GM21576 (cell line): ENCODE results near the gene ACVR1.

Experiments used
- ATAC-seq: cut with Tn5 transposase; IDR thresholded peaks from one replicate; pipeline ENCODE4 v1.9.1; 2021; ENCODE audit warnings: mild to moderate bottlenecking, moderate library complexity; ENCODE audit not compliant: unreplicated experiment

Gene ACVR1

DNA sequence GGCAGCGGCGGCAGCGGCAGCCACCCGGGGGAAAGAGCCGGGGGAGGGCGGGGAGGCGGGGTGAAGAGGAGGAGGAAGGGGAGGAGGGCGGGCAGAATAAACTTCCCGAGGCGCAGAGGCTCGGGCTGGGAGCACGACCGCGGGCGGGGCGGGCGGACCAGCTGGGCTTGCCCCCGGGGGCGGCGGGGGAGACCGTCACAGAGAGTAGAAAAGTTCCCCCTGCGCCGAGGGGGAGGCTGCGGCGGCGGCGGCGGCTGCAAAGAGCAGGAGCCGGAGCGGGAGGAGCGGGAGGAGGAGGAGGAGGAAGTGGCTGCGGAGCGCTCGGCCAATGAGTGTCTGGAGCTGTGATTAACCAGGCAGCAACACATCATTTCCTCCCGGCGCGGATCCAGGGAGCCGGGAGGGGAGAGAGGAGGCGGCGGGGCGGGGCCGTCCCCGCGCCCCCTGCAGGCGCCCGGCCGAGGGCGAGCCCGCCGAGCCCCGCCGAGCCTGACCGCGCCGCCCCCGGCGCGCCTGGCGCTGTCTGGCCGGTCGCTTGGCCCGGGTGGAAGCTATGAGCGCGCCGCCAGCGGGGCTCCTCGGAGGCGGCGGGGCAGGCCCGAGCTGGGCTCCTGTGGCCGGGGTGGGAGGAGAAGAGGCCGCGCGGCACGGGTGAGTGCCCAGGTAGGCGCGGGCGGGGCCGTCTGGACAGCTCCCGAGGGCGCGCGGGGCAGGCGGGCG, at the start of gene ACVR1:
Gene ACVR1, minus strand, starts transcription at position 265 of the 720 bp plus-strand sequence. CDS start 76,837 bp downstream, outside the sequence.
- peak; percentile 81 for ATAC-seq

DNA sequence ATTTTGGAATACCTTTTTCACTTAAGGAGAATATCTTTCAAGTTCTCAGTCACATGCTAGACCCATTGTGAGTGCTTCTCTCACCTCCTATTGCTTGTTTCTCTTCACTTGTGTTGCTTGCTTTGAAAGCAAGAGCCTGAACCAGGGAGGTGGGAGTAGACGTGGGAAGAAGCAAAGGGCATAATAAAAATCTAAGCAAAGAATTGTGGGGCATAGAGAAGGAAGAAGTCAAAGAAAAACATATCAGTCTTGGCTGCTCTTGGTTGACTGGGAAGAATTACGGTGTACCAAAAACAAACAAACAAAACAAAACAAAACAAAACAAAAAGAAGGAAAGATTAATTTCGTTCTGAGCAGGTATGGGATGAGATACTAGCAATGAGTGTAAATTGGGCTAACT, 48.9 kb upstream of the ACVR1 start:
- ATAC-seq, result no peak

DNA sequence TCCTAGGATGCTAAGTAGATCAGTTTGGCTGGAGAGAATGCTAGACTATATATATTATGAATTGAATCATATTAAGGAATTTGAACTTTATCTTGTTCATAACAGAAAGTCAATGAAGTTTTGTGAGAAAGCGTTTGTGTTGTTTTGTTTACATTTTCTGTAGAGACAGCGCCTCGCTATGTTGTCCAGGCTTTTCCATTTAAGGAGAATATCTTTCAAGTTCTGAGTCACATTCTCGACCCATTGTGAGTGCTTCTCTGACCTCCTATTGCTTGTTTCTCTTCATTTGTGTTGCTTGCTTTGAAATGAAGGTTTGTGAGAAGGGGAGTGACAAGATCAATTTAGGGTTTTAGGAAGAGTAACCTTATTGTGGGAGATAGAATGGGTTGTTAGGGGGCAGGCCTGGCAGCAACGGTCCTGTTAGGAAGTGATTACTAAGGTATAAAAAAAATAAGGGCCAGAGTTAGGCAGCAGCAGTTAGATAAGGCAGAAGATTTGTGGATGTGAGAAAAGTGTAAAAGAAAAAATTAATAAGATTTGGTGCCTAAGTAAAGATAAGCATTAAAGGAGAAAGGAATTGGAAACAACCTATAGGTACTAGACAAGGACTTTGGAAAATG, 47.6 kb upstream of the ACVR1 start:
- ATAC-seq, result no peak

DNA sequence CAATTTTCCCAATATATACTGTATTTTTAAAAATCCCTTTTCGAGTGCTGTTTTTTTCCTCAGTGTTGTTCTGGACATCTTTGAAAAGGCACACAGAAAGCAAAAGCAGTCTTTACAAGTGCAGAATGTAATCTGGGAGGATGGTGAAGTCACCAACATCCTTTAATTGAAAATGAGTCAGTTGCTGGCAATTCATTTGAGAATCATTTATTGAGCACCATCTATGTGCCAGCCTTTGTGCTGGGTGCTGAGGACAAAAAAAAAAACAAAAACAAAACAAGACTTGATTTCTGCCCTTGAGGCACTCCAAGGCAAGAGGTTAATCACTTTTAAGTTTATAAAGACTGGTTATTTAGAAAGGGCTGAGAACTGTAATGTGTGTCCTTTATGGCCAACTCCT, 46.7 kb upstream of the ACVR1 start:
- no peak for ATAC-seq

DNA sequence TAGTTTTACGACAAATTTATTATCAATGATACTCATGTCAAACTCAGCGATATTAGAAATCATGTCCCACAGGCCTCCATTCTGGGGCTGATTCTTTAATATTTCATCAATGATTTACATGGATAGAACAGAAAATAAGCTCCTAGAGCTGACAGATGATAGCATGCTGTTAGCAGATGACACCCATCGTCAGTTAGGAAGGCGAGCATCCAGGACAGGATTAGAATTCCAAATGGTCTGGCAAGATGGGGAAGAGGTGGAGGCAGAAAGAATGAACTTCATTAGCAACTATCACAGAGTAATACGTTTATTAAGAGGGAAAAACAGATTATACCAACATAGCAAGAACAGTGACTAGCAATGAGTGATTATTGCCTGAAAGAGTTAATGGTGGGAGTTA, 46.2 kb upstream of the ACVR1 start:
- no peak for ATAC-seq

DNA sequence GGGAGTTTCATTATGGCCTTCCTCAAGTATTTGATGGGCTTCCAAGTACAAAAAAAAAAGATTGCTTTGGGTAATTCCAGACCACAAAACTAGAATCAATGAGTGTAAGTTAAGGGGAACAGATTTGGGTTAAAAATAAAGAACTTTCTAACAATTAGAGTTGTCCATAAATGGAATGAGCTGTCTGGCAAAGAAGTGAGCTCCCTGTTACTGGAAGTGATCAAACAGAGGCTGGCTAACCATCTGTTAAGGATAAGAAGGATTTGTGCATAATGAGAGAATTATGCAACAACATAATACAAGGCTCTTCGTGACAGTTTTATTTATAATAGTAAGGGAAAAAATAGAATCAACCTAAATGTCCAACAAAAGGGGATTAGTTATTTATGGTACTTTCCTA, 44.6 kb upstream of the ACVR1 start:
- no peak for ATAC-seq

DNA sequence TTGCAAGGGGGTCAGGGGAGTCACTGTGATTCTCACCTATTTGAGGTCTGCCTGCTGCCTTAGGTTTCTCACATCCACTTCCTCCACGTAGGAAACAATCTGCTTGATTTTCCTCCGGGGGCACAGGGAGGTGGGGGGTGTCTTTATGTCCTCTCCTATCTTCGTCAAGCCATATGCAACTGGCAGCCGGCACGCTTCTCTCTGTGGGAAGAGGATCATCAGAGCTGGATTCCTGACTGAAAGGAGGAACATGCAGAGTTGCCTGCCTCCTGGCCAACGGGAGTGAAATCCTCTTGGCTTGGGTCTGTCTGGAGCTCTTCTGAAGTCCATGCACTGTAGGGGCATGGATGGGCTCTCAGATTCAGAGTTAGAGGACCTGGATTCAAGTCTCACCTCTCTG, 43.1 kb upstream of the ACVR1 start:
- no peak for ATAC-seq

DNA sequence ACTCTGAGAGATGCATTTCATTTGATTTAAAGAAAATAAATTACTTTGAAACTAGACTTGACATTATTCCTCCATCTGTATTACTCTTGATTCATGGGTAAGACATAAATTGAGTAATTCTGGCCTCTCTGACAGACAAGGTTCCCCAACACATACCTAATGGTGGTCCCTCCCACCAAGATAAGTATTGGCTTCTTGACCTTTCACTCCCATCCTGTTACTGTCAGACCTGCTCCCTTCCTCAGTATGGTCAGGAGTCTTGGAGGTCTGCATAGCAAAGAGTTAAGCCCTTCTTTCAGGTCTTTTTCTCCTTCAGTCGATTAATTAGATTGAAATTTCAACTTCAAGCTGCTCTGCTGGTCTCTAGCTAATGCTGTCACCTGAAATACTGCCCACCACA, 42.2 kb upstream of the ACVR1 start:
- ATAC-seq, result no peak

DNA sequence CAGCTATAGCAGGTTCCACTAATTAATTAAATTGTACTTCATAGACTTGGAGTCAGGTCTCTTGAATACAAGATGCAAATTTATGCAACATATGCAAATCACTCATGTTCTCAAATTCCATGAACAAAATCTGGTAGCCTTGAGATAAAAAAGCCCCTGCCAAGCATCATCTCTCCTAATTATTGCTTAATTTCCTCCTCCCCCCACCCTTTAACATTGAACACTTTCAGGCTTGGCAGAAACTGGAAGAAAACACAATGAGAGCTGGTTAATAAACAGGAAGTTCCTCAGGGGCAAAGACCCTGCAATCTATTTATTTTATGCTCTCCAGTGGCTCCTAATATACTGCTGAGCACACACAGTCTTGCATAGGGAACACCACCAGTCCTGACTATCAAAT, 35.6 kb upstream of the ACVR1 start:
- no peak for ATAC-seq

DNA sequence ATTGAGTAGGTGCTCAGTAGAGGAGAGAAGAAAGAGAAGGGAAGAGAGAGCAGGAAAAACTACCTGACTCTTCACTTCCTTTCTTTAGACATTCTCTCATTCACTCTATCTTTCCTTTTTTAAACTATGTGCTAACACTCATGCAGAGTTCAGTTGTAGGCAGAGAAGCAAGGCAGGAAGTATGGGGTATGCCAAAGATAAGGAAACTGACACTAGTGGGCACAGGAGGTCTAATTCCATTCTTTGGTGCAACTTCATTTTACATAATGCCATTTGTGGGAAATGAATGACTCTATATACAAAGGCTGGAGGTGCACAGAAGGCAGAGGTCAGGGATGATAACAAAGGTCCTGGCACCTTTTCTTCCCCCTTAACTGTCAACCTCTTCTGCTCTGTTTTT, 35.1 kb upstream of the ACVR1 start:
- no peak for ATAC-seq

DNA sequence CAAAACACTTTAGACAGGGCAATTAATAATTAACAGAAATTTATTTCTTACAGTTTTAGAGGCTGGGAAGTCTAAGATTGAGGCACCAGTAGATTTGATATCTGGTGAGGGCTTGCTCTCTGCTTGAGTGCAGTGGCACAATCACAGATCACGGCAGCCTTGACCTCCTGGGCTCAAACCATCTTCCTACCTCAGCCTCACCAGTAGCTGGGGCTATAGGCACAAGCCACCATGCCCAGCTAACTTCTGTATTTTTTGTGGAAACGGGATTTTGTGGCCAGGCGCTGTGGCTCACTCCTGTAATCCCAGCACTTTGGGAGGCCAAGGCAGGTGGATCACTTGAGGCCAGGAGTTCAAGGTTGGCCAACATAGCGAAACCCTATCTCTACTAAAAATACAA, 29.0 kb upstream of the ACVR1 start:
- no peak for ATAC-seq

DNA sequence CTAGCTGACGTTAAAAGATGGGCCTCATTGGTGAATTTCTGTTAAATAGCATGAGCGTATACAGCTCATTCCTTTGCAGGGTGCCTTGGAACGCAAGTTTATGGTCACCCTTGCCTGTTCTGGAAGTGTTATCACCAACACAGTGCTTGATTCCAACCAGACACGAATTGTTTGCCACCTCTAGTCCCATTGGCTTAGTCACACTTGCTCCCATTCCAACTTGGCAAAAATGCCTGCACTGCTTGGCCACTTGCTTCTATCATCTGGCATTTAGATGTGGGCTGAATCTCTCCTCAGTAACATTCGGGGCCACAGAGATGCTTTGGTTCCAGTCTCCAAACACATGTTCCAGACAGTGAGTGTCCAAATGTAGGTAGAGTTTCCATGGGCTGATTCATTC, 27.5 kb upstream of the ACVR1 start:
- ATAC-seq, result no peak

DNA sequence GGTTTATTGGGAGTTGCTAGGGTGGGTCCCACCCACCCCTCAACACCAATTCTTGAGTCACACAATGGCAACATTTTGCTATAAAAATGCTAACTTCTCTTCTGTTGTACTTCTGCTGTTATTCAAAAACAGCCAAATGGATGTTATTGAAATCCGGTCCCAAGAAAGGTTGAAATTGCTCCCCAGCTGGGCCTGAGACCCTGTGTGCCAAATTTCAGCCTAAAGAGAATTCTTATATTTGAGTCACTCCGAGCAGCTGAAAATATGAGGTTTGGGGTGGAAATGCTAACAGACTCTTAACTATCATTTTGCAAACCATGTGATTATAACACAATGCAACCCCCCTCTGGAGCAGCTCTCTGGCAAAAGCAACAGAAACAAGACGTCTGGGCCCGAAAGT, 27.0 kb upstream of the ACVR1 start:
- no peak for ATAC-seq

DNA sequence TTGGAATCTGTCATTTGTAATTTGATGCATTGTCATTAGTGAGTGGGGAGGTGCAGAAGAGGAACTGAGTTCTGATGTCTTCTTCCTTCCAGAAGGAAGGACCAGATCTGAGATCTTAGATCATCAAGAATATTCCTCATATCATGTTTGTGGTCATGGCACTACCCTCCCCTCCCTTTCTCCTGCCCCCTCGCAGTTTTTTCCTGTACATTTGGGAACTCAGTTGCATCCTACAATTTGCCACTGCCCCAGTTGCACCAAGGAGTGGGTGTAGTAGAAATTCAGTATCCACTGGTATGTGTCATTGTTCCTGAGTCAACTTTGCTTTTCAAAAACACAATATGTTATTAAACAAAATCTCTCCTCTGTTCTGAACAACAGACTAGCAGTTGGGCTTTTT, 26.6 kb upstream of the ACVR1 start:
- ATAC-seq, result no peak

DNA sequence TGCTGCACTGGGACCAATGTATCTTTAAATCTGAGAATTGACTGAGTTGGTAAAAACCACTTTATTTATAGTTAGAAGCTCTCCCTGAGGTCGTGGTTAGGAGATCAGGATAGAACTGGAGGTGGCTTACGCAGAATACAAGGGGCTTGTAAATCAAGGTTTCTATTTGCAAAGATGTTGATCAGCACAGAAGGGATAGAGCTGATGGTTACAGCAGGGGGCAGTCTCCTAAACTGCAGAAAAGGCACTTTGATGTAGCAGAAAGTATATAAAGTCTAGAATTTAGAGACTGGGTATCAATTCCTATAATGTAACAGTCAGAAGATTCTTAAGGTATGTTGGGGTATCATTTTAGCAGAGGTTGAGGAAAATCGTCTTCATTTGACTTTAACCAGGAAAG, 25.2 kb upstream of the ACVR1 start:
- ATAC-seq, result no peak

DNA sequence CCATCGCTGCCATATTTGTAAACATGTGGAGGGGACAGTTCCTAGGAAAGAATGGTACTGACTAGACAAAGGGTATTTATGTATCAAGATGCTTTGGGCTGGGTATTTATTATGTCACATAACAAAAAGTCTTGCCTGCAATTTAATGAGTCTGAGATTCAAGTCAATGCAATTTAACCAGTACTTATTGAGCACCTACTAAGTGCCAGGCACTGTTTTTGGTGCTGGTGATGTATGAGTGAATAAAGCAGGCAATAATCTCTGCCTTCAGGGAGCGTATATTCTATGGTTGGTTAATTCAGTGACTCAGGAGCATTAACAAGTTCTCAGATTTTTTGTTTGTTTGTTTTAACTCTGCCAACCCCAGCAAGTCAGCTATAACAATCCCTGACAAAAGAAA, 24.6 kb upstream of the ACVR1 start:
- ATAC-seq, result no peak

DNA sequence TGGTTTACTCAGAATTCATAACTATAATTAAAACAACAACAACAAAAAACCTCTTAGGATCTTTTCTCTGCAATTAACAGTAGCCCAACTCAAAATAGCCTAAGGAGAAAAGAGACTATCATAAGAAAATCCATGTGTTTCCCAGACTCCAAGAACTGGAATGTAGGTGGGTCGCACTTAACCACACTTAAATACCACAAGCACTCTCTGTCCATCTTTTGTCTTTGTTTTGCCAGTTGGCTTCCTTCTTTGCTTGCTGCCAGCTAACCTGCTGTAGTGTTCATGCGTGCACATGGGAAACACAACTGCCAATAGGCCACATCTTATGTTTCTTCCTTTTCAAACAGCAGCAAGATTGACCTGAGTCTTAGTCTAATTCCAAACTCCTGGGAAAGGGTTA, 24.1 kb upstream of the ACVR1 start:
- ATAC-seq, result no peak

DNA sequence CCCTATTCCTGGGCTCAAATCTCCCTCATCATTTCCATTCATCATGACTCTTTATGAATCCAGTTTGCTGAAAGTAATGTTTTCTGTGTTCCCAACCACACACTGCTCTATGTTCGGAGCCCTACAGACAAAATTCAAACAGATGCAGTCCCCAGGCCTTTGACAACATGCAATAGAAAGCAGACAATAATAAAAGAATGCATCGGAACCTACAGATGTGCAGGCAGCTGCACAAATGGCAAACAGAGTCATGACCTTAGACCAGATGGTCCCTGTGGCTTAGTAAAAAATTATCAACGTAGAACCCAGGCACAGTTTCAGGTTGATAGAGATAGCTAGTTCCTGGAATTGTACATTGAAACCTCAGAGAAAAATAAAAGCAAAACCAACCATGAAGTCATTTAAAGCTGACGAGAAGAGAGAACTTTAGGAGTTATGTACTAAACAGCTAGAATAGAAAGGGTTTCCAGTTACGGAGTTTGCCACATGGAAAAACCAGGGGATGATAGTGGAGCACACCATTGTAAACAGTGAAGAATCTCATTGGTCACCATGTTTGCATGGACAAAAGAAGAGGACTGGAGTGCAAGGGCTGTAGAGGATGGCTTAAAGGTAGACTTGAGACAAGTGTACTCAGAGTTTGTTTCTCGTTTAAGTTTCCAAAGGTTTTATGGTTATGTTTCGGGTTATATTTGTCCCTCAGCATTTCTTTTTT, 23.2 kb upstream of the ACVR1 start:
- ATAC-seq, result peak; percentile 78

DNA sequence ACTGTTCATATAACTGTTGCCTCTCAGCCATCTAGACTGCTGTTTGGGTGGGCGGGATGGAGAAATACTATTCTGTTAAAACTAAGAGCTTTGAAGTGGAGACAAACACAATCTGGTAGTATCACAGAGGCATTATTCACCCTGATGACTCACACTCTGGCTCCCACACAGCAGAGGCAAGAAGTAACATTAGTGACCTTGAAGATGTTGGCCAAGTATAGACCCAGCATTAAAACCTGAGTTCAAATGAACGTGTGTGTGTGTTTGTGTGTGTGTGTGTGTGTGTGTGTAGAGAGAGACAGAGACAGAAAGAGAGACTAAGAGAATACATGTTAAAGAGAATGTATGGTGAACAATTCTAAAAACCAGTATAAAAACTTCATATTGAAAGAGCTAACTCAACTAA, 22.5 kb upstream of the ACVR1 start:
- no peak for ATAC-seq

DNA sequence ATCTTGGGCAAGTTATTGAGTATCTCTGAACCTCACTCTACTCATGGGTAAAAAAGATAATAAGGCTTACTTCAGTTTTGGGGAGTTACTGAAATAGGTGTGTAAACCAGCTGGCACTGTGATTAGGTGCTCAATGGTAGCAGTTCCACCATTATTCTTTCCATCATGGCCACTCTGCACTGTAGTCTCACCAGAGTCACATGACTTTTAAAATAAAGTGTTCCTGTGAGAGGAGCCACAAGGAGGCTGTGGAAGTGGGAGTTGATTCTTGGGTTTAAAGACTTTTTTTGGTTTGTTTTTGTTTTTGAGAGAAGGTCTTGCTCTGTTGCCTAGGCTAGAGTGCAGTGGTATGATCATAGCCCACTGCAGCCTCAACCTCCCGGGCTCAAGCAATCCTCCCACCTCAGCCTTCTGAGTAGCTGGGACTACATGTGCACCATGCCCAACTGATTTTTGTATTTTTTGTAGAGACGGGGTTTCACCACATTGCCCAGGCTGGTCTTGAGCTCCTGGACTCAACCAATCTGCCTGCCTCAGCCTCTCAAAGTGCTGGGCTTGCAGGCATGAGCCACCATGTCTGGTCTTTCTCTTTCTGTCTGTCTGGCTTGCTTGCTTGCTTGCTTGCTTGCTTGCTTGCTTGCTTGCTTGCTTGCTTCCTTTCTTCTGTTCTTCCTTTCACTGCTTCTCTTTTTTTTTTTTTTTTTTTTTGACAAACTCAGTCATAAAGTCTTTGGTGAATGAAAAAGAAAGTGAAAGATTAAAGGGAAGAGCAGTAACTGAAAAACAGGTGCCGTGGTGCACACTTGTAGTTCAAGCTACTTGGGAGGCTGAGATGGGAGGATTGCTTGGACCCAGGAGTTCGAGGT, 21.2 kb upstream of the ACVR1 start:
- peak; percentile 51 for ATAC-seq

DNA sequence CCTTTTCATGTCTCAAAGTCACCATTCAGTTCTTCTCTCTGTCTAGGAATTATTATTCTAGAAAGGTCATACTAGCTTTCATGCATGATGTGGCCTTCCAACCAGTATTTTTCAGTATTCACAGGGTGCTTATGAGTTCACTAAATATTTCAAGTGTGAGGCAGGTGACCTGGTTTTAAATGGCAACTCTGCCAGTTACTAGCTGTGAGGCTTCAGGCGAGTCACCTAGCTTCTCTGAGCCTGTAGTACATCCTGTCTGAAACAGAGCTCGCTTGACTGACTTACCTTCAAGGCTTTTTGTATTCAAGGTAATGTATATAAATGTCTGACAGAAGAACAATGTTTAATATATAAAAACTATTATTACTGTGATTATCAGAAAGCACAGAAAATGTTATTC, 19.4 kb upstream of the ACVR1 start:
- no peak for ATAC-seq
